GM10266 (cell line): ENCODE results near the gene CABP1.
"Not testable (repeated sequence)": the region's sequence is repeated elsewhere in the genome, so short reads cannot be mapped to it uniquely, and the experiment has no call there.

Experiments used
- DNase-seq: peaks from one replicate; pipeline ENCODE4 v3.0.0; 2012; ENCODE audit errors: extremely low spot score
- CTCF ChIP-seq: IDR thresholded peaks from 2 replicates; pipeline ENCODE4 v1.5.1; 2012; ENCODE audit warnings: mild to moderate bottlenecking, low read depth; ENCODE audit not compliant: control insufficient read depth, insufficient read depth; ENCODE audit errors: missing control alignments

Gene CABP1

GRCh38 chr12:120662879-120663278 lies 22.5 kb downstream of the CABP1 start:
- TF ChIP-seq CTCF, result no peak
- DNase-seq, result peak; percentile 72

DNA sequence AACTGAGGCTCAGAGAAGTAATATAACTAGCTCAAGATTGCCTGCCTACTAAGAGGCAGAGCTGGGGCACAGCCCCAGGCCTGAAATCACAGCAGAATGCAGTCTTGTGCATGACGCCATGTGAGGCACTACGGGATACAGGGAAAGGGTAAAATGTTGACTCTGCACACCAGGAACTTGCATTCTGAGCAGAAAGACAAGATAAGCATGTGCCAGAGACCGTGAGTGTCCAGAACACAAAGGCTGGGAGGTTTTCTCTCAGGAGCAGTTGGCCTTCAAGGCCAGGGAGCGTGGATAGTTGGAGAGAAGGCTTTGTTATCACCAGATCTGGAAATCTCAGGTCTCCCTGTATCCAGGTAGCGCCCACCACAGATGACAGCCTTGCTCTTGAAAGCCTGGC lies 23.3 kb downstream of the CABP1 start:
- DNase-seq, result no peak
- TF ChIP-seq CTCF, result no peak

DNA sequence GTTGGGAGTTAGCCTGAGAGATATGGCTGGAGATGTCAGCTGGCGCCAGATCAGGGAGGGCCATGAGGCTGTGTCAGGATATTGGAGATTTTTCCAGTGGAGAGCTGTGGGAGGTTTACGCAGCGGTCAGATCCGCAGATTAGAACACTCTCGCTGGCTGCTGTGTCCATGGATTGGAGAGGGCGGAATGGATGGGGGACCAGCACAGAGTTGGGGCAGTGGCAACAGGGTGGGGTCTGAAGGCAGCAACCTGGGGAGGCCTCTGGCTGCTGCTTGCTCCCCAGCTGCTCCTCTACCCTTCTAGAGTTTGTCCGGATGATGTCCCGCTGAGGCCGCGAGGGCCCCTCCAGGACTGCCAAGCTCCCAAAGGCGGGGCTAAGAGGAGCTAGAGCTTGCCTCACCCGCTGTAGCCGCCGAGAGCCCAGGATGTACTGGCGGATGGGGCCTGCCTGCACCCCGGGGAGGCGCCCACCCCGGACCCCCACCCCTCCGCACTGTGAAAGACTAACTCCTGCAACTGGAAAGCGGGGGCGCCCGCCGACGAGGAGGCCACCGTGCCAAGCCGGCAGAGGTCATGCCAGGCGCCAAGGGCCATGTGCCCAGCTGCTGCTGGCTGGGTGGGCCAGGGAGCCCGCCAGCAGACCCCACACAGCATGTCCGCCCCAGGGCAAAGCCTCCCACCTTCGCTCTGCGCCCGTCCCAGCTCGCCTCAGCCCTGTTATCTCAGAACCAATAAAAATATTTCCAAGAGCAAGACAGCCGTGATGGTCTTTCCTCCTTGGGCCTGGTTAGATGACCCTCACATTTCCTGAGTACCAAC lies 26.4 kb downstream of the CABP1 start:
- no peak for DNase-seq

DNA sequence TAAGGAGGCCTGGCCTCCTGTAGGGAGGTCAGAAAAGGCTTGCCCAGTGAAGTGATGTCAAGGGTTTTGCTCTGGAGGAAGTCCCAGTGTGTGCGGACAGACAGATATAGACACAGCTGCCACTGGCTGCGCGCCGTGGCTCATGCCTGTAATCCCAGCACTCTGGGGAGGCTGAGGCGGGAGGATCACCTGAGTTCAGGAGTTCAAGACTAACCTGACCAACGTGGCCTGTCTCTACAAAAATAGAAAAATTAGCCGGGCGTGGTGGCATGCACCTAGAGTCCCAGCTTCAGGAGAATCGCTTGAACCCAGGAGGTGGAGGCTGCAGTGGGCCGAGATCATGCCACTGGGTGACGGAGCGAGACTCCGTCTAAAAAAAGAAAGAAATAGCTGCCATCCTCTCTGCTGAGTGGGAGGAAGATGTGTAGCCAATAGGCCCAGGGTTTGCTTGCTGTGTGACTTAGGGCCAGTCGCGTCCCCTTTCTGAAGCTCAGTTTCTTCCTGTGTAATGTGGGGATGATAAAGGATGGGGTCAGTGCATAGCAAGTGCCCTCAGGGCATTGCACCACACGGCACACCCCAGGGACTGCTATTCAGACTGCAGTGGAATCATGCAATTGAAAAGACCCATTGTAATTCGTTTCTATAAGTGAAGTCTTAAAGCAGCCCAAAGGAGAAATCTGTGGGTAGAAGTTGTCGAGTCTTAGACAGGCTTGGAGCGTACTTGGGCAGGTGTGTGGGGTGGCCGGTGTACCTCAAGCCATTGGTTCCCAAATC lies 27.9 kb downstream of the CABP1 start:
- DNase-seq, result no peak
- TF ChIP-seq CTCF, result no peak

More for the DNA sequence above, 26.4 kb downstream of the CABP1 start:
- TF ChIP-seq CTCF, result no peak

GRCh38 chr12:120668868-120669840 lies 28.7 kb downstream of the CABP1 start:
- DNase-seq, result peak; percentile 52
- no peak for TF ChIP-seq CTCF

- not testable (repeated sequence) for DNase-seq
Measured at GRCh38 chr12:120670237-120670636, 29.8 kb downstream of the CABP1 start.

- DNase-seq, result no peak
Measured at GRCh38 chr12:120670667-120671066, 30.2 kb downstream of the CABP1 start.

More at GRCh38 chr12:120670667-120671066, 30.2 kb downstream of the CABP1 start:
- TF ChIP-seq CTCF, result no peak
